SK-N-MC (cell line): Measurements from ENCODE around the gene CCSAP.

Source experiments
- EZH2 ChIP-seq: fragments of 200-600 bp; sonication (generic); IDR thresholded peaks from one replicate; pipeline ENCODE4 v1.6.1; 2017; ENCODE audit warnings: antibody characterized with exemption
- POLR2AphosphoS5 ChIP-seq: IDR thresholded peaks from 2 replicates; pipeline ENCODE4 v1.6.1; 2012; ENCODE audit warnings: mild to moderate bottlenecking, low read depth, low read length, borderline replicate concordance

- no peak for TF ChIP-seq EZH2
- no peak for TF ChIP-seq POLR2AphosphoS5
Observed at GRCh38 chr1:229309684-229310083, 33.2 kb downstream of the CCSAP start.
